HEK293 (cell line): ENCODE measurements around the gene PTPRK.

Experiments used
- CTCF ChIA-PET: fragments of 350-600 bp; formaldehyde crosslinking; extraction: SDS; loops from one replicate; lab custom pipeline; 2021; ENCODE audit warnings: antibody characterized with exemption; lab: Yijun Ruan, JAX
- POLR2A ChIA-PET: fragments of 300-600 bp; formaldehyde crosslinking; extraction: SDS; loops from one replicate; lab custom pipeline; 2020; ENCODE audit warnings: antibody characterized with exemption, inconsistent platforms; lab: Yijun Ruan, JAX
- H3K27ac ChIP-seq: fragments of 200-500 bp; sonication (Bioruptor generic); 2 replicates; pipeline ENCODE4 v1.5.1; 2014; ENCODE audit warnings: low read depth, low read length, control low read depth, inconsistent platforms; ENCODE audit errors: extremely low read depth
- H3K36me3 ChIP-seq, 2 experiments: fragments of 200-500 bp in 1 of 2; sonication (Bioruptor generic) in 1 of 2; 1 replicate in 1 of 2; 2 replicates in 1 of 2; pipeline ENCODE4 v1.5.1; 2014 to 2017; ENCODE audit warnings: inconsistent platforms in 2 of 2, low read length in 2 of 2; ENCODE audit not compliant: control insufficient read depth in 2 of 2, insufficient read depth in 1 of 2
- H3K4me1 ChIP-seq: fragments of 200-500 bp; sonication (Bioruptor generic); 2 replicates; pipeline ENCODE4 v1.5.1; 2014; ENCODE audit warnings: mild to moderate bottlenecking, low read length, inconsistent platforms; ENCODE audit not compliant: control insufficient read depth, insufficient read depth
- H3K4me3 ChIP-seq: 2 replicates; pipeline ENCODE4 v1.5.1; 2011; ENCODE audit warnings: low read depth, mild to moderate bottlenecking, control low read depth, low read length, moderate library complexity
- H3K9me3 ChIP-seq: fragments of 200-500 bp; sonication (Bioruptor generic); 2 replicates; pipeline ENCODE4 v1.5.1; 2014; ENCODE audit warnings: low read depth, low read length, inconsistent platforms; ENCODE audit not compliant: control insufficient read depth, insufficient read depth
- HOXC10 ChIP-seq: sonication (generic); formaldehyde crosslinking; IDR thresholded peaks from 2 replicates; pipeline ENCODE4 v1.8.1; 2023; ENCODE audit warnings: mild to moderate bottlenecking, missing genetic modification reagents
- RBAK ChIP-seq: fragments of 450-650 bp; formaldehyde crosslinking; IDR thresholded peaks from 2 replicates; pipeline ENCODE4 v1.5.1; 2016; ENCODE audit warnings: missing biosample characterization, missing genetic modification characterization
- SCRT1 ChIP-seq: fragments of 450-650 bp; formaldehyde crosslinking; IDR thresholded peaks from 2 replicates; pipeline ENCODE4 v1.5.1; 2016; ENCODE audit warnings: missing biosample characterization, missing genetic modification characterization, borderline replicate concordance
- SP2 ChIP-seq: fragments of 450-650 bp; formaldehyde crosslinking; IDR thresholded peaks from 2 replicates; pipeline ENCODE4 v1.5.1; 2016; ENCODE audit warnings: missing biosample characterization, missing genetic modification characterization
- TCF7L2 ChIP-seq: IDR thresholded peaks from 2 replicates; pipeline ENCODE4 v1.6.1; 2011; ENCODE audit warnings: low read depth, mild to moderate bottlenecking, inconsistent platforms, low read length, moderate library complexity, borderline replicate concordance
- ZBTB7A ChIP-seq: fragments of 450-650 bp; formaldehyde crosslinking; IDR thresholded peaks from 2 replicates; pipeline ENCODE4 v1.5.1; 2016; ENCODE audit warnings: low read depth, missing biosample characterization, missing genetic modification characterization
- ZFP3 ChIP-seq: fragments of 450-650 bp; formaldehyde crosslinking; IDR thresholded peaks from 2 replicates; pipeline ENCODE4 v1.5.1; 2016; ENCODE audit warnings: low read depth, missing biosample characterization, missing genetic modification characterization
- ZNF184 ChIP-seq: fragments of 450-650 bp; IDR thresholded peaks from 2 replicates; pipeline ENCODE4 v1.5.1; 2018; ENCODE audit warnings: missing biosample characterization, mild to moderate bottlenecking, missing genetic modification characterization
- ZNF280D ChIP-seq: fragments of 450-650 bp; formaldehyde crosslinking; IDR thresholded peaks from 2 replicates; pipeline ENCODE4 v1.5.1; 2016; ENCODE audit warnings: missing biosample characterization, missing genetic modification characterization
- ZNF394 ChIP-seq: fragments of 450-650 bp; formaldehyde crosslinking; IDR thresholded peaks from 2 replicates; pipeline ENCODE4 v1.5.1; 2016; ENCODE audit warnings: missing biosample characterization, missing genetic modification characterization, mild to moderate bottlenecking, moderate library complexity, borderline replicate concordance
- ZNF521 ChIP-seq: fragments of 450-650 bp; formaldehyde crosslinking; IDR thresholded peaks from 2 replicates; pipeline ENCODE4 v1.5.1; 2017; ENCODE audit warnings: missing biosample characterization, mild to moderate bottlenecking, missing genetic modification characterization
- ZNF585B ChIP-seq: fragments of 450-650 bp; formaldehyde crosslinking; IDR thresholded peaks from 2 replicates; pipeline ENCODE4 v1.5.1; 2016; ENCODE audit warnings: missing biosample characterization, missing genetic modification characterization
- ZNF777 ChIP-seq: fragments of 450-650 bp; formaldehyde crosslinking; IDR thresholded peaks from 2 replicates; pipeline ENCODE4 v1.5.1; 2017; ENCODE audit warnings: missing biosample characterization, missing genetic modification characterization, borderline replicate concordance
- ZNF792 ChIP-seq: fragments of 450-650 bp; formaldehyde crosslinking; IDR thresholded peaks from 2 replicates; pipeline ENCODE4 v1.5.1; 2016; ENCODE audit warnings: missing biosample characterization, missing genetic modification characterization
- ZNF837 ChIP-seq: fragments of 450-650 bp; formaldehyde crosslinking; IDR thresholded peaks from 2 replicates; pipeline ENCODE4 v1.5.1; 2016; ENCODE audit warnings: missing biosample characterization, missing genetic modification characterization
- ZNF843 ChIP-seq: fragments of 450-650 bp; formaldehyde crosslinking; IDR thresholded peaks from 2 replicates; pipeline ENCODE4 v1.5.1; 2016; ENCODE audit warnings: missing biosample characterization, missing genetic modification characterization
- ZSCAN5A ChIP-seq: fragments of 450-650 bp; formaldehyde crosslinking; IDR thresholded peaks from 2 replicates; pipeline ENCODE4 v1.5.1; 2016; ENCODE audit warnings: missing biosample characterization, missing genetic modification characterization
- TF ChIP-seq, protein P1 (sequence below): fragments of 450-650 bp; formaldehyde crosslinking; IDR thresholded peaks from 2 replicates; pipeline ENCODE4 v1.5.1; 2016; ENCODE audit warnings: missing biosample characterization, missing genetic modification characterization
- TF ChIP-seq, protein P2 (sequence below): fragments of 450-650 bp; formaldehyde crosslinking; conservative IDR thresholded peaks from 2 replicates; pipeline ENCODE4 v1.5.1; 2016; ENCODE audit warnings: low read depth, missing biosample characterization, missing genetic modification characterization
- TF ChIP-seq, protein P3 (sequence below): fragments of 450-650 bp; formaldehyde crosslinking; IDR thresholded peaks from 2 replicates; pipeline ENCODE4 v1.5.1; 2016; ENCODE audit warnings: missing biosample characterization, missing genetic modification characterization

Gene PTPRK

DNA sequence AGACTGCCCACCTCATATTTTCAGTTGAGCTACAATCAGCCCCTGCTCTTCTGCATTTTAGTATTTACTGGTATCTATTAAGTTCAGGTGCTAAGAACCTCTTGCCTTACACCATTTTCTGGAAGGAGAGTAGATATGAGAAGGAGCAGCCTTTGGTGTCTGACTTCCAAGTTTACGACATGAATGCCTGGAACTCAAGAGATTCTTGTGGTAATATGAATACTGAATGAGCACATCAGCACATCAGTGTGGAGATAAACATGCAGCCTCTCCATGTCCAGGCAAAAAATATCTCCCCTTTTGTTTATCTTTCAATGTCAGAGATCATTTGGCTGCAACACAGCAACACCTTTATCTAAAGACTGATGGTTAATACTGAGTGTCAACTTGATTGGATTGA, 553.8 kb downstream of the PTPRK start (continued):
- TF ChIP-seq, protein P1, sequence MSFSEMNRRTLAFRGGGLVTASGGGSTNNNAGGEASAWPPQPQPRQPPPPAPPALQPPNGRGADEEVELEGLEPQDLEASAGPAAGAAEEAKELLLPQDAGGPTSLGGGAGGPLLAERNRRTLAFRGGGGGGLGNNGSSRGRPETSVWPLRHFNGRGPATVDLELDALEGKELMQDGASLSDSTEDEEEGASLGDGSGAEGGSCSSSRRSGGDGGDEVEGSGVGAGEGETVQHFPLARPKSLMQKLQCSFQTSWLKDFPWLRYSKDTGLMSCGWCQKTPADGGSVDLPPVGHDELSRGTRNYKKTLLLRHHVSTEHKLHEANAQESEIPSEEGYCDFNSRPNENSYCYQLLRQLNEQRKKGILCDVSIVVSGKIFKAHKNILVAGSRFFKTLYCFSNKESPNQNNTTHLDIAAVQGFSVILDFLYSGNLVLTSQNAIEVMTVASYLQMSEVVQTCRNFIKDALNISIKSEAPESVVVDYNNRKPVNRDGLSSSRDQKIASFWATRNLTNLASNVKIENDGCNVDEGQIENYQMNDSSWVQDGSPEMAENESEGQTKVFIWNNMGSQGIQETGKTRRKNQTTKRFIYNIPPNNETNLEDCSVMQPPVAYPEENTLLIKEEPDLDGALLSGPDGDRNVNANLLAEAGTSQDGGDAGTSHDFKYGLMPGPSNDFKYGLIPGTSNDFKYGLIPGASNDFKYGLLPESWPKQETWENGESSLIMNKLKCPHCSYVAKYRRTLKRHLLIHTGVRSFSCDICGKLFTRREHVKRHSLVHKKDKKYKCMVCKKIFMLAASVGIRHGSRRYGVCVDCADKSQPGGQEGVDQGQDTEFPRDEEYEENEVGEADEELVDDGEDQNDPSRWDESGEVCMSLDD (tag by site-specific recombination), result no peak
- TF ChIP-seq ZNF777 (tag by site-specific recombination) (no peak), SCRT1 (tag by site-specific recombination) (no peak), ZNF521 (tag by site-specific recombination) (no peak)

- ChIA-PET CTCF (interaction anchor here (0.6 kb wide), 1 partner anchor 367 kb away, joined by 3 read pairs; no protein-coding TSS in a partner anchor), POLR2A (no interaction called here)
- Histone ChIP-seq H3K4me3 (no peak overlapping the region), H3K9me3 (no peaks in the 10 kb centered on the region), H3K27ac (no peak overlapping the region), H3K36me3 (no peaks in the 10 kb centered on the region), H3K4me1 (no peaks in the 10 kb centered on the region)
- TF ChIP-seq ZNF843 (tag by site-specific recombination), result no peak
- no peak for TF ChIP-seq ZNF394
- TF ChIP-seq TCF7L2, result no peak
- TF ChIP-seq RBAK, result no peak
- no peak for TF ChIP-seq ZNF837 (tag by site-specific recombination)
- no peak for TF ChIP-seq ZNF792 (tag by site-specific recombination)
- no peak for TF ChIP-seq ZBTB7A (tag by site-specific recombination)
- TF ChIP-seq, protein P2, sequence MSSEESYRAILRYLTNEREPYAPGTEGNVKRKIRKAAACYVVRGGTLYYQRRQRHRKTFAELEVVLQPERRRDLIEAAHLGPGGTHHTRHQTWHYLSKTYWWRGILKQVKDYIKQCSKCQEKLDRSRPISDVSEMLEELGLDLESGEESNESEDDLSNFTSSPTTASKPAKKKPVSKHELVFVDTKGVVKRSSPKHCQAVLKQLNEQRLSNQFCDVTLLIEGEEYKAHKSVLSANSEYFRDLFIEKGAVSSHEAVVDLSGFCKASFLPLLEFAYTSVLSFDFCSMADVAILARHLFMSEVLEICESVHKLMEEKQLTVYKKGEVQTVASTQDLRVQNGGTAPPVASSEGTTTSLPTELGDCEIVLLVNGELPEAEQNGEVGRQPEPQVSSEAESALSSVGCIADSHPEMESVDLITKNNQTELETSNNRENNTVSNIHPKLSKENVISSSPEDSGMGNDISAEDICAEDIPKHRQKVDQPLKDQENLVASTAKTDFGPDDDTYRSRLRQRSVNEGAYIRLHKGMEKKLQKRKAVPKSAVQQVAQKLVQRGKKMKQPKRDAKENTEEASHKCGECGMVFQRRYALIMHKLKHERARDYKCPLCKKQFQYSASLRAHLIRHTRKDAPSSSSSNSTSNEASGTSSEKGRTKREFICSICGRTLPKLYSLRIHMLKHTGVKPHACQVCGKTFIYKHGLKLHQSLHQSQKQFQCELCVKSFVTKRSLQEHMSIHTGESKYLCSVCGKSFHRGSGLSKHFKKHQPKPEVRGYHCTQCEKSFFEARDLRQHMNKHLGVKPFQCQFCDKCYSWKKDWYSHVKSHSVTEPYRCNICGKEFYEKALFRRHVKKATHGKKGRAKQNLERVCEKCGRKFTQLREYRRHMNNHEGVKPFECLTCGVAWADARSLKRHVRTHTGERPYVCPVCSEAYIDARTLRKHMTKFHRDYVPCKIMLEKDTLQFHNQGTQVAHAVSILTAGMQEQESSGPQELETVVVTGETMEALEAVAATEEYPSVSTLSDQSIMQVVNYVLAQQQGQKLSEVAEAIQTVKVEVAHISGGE, result no peak
- TF ChIP-seq HOXC10 (CRISPR knock-in tag), result no peak
- no peak for TF ChIP-seq ZNF585B (tag by site-specific recombination)
- TF ChIP-seq, protein P3, sequence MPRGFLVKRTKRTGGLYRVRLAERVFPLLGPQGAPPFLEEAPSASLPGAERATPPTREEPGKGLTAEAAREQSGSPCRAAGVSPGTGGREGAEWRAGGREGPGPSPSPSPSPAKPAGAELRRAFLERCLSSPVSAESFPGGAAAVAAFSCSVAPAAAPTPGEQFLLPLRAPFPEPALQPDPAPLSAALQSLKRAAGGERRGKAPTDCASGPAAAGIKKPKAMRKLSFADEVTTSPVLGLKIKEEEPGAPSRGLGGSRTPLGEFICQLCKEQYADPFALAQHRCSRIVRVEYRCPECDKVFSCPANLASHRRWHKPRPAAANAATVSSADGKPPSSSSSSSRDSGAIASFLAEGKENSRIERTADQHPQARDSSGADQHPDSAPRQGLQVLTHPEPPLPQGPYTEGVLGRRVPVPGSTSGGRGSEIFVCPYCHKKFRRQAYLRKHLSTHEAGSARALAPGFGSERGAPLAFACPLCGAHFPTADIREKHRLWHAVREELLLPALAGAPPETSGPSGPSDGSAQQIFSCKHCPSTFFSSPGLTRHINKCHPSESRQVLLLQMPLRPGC (tag by site-specific recombination), result no peak
- TF ChIP-seq ZNF280D (tag by site-specific recombination), result no peak
- TF ChIP-seq ZFP3 (tag by site-specific recombination), result no peak
- TF ChIP-seq SP2, result no peak
- no peak for TF ChIP-seq ZSCAN5A
- no peak for TF ChIP-seq ZNF184 (tag by site-specific recombination)
Observed at GRCh38 chr6:127963495-127963894, 556.9 kb downstream of the PTPRK start.
